BLaER1 (cell line): ENCODE data around the gene KMT2E.
"Not testable (repeated sequence)": the region's sequence is repeated elsewhere in the genome, so short reads cannot be mapped to it uniquely, and the experiment has no call there.

Experiments used
- H3K27ac ChIP-seq: shearing (Covaris generic); formaldehyde crosslinking; 2 replicates; pipeline ENCODE4 v1.8.1; 2022
- H3K27me3 ChIP-seq: shearing (Covaris generic); formaldehyde crosslinking; 2 replicates; pipeline ENCODE4 v1.8.1; 2022
- H3K36me3 ChIP-seq: shearing (Covaris generic); formaldehyde crosslinking; 2 replicates; pipeline ENCODE4 v1.8.1; 2022
- H3K4me1 ChIP-seq: shearing (Covaris generic); formaldehyde crosslinking; 2 replicates; pipeline ENCODE4 v1.8.1; 2022
- H3K4me2 ChIP-seq: shearing (Covaris generic); formaldehyde crosslinking; 2 replicates; pipeline ENCODE4 v1.8.1; 2022
- H3K4me3 ChIP-seq: shearing (Covaris generic); formaldehyde crosslinking; 2 replicates; pipeline ENCODE4 v1.8.1; 2022
- H3K9ac ChIP-seq: shearing (Covaris generic); formaldehyde crosslinking; 2 replicates; pipeline ENCODE4 v1.8.1; 2022
- H3K9me3 ChIP-seq: shearing (Covaris generic); formaldehyde crosslinking; 2 replicates; pipeline ENCODE4 v1.8.1; 2022
- H4K20me1 ChIP-seq: shearing (Covaris generic); formaldehyde crosslinking; 2 replicates; pipeline ENCODE4 v1.8.1; 2022
- Cebpa-rat ChIP-seq: shearing (Covaris generic); IDR thresholded peaks from 2 replicates; pipeline ENCODE4 v1.8.1; 2022

The KMT2E gene

DNA sequence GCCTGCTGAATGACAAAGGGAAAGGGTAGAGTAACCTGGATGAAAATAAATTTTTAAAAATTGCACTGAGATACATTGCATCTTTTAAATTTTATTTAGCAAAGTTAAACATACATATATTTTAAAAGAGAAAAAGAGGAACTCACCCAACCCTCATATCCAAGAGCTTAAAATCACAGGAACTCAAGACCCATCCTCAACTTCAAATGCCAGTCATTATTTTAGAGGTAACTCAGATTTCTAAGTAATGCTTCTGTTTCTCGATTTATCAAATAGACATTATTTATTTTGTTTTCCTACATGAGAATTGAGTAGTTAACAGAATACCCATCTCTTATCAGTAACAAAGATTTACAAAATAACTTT lies 32.4 kb upstream of the KMT2E start:
- Histone ChIP-seq H4K20me1 (peaks cover 51% of the 10 kb centered on the region), H3K9ac (no peak overlapping the region), H3K4me3 (no peak overlapping the region), H3K9me3 (no peaks in the 10 kb centered on the region), H3K36me3 (peaks cover 23% of the 10 kb centered on the region), H3K27me3 (no peaks in the 10 kb centered on the region), H3K27ac (no peak overlapping the region), H3K4me1 (peaks cover 89% of the 10 kb centered on the region), H3K4me2 (peak overlapping the region; percentile 91)
- TF ChIP-seq Cebpa-rat = no peak

DNA sequence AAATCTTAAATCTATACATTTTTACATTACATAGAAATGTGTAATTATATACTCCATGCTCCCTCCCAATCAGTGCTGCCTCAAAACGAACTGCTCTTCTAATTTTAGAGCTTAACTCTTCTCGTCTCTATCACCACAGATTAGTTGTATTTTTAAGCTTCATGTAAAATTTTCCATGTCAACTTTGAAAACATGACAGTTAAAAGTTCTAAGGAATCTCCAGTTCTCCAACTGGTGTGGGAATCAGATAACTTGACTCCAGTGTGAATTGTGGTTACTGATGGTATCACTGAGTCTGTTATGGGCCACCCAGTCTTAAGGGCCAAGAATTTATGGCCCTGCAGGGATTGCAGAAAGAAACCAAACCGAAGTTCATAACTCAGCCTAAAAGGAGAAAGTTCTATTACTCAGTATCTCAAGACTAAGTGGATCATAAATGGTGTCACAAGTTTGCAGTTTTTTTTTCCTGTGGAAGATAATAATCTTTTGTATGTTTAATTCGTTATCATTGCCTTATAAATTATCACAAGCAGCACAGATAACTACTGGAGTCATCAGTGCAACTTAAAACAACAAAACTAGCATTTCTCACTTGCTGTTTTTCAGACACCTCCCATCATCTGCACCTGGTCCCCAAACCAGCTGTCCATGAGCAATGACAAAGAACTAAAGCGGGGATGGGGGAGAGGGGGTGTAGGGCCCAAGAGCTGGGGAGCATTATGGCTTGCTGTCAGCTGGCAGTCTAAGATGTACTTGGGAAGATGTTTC lies 31.5 kb upstream of the KMT2E start:
- H3K27me3 ChIP-seq = no peaks in the 10 kb centered on the region
- H3K9ac ChIP-seq = peak overlapping the region; percentile 95
- peaks cover 26% of the 10 kb centered on the region for H3K36me3 ChIP-seq
- peak overlapping the region; percentile 67 for H3K4me3 ChIP-seq
- no peak for TF ChIP-seq Cebpa-rat
- H4K20me1 ChIP-seq = peaks cover 42% of the 10 kb centered on the region
- H3K4me2 ChIP-seq = peak overlapping the region; percentile 91
- H3K4me1 ChIP-seq = peaks cover 81% of the 10 kb centered on the region
- H3K9me3 ChIP-seq = no peaks in the 10 kb centered on the region
- peak overlapping the region; percentile 97 for H3K27ac ChIP-seq

DNA sequence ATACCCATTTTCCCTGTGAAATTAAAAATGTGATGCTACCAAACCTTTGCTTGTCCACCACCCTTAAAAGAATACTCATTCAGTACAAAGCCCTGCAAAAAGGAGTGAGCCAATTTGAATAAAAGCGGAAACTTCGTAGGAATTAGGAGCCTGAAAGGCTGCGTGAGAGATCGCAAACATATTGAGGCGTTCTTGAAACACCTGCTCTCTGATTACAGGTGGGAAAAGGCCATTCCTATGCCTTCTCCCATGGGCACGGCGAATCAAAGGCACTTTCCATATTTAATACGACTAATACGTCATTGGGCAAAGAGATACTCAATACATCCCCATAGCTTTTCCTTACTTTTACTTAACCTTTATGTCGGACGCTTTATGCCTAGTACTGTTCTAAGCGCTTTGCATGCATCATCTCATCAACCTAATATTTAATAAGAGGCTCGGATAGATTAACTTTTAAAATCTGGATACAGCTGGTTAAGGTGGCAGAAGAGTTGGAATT lies 30.9 kb upstream of the KMT2E start:
- Histone ChIP-seq H3K4me3 (peak overlapping the region; percentile 67), H3K27ac (peak overlapping the region; percentile 97), H3K4me2 (peak overlapping the region; percentile 91), H3K9ac (peak overlapping the region; percentile 95), H4K20me1 (peaks cover 36% of the 10 kb centered on the region), H3K36me3 (peaks cover 21% of the 10 kb centered on the region), H3K4me1 (peaks cover 74% of the 10 kb centered on the region), H3K27me3 (no peaks in the 10 kb centered on the region), H3K9me3 (no peaks in the 10 kb centered on the region)
- TF ChIP-seq Cebpa-rat = no peak

DNA sequence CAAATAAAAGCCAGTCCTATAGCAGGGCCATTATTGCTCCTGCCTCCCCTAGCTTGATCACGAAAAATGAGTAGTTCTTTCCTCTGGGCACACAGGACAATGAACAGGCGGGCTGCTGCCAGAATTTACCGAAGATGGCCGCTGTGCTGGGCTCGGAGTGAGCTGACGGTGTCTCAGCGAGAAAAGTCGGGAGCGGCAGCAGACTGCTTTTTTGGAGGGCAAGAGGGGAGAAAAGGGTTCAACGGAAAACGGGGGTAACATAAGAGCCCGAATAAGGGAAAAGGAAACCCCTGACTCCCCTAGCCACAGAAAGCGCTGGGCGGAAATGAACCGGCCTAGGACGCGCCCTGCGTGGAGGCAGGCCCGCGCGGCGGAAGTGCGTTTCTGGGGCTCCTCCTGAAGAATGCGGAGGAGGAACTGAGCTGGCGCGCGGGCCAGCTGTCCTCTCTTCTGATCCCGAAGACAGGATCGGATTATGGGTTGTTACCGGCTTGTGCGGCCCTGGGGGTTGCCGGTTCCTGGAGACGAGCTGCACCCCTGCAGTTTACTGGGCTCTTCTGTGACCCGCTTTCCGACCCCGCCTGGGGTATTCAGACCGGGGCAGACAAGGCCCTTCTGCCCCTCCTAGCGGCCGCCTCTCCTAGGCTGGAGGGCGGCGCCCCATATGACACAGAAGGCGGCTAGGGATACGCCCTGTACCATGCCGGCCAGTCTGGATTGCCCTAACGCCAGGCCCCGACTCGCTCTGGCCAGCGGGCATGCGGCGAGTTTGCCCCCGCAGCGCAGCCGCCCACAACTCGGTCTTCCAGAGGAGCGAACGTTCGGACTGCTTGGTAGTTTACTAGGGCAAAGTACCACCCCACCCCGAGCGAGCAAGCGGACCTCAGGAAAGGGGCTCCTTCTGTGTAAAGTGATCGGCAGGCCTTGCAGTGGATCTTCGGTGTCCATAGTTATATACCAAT lies 30.1 kb upstream of the KMT2E start:
- H3K4me1 ChIP-seq = peaks cover 67% of the 10 kb centered on the region

DNA sequence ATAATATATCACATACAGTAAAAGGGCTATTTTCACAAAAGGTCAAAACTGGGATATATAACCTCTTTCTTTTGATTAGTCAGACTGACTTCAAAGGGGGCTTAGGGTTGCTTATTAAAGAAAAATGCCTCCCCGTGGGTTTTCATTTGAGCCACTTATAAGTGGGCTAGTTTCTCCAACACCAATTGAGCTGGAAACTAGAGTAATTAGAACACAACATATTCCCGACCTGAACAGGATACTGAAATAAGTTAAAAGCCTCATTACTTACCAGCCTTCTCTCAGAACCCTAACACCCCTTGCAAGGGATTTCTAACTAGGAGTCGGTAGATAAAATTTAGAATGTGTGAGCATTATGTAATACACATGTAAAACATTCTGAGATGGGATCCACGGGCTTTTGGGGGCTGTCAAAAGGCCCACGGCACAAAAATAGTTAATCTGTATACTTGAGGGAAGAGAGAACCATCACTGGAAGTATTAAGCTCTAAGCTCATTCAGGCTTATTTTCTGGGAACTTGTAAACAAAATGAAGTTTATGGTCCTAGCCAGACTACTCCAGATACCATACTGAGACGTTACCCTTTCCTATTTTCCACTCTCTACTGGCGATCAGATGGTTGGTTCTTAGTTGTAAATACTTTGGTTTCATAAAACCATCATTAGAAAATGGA lies 29.3 kb upstream of the KMT2E start:
- Histone ChIP-seq H3K9me3 (no peaks in the 10 kb centered on the region), H4K20me1 (peaks cover 20% of the 10 kb centered on the region), H3K4me2 (peak overlapping the region; percentile 91), H3K4me1 (peaks cover 58% of the 10 kb centered on the region), H3K27me3 (no peaks in the 10 kb centered on the region), H3K9ac (peak overlapping the region; percentile 95), H3K36me3 (peaks cover 20% of the 10 kb centered on the region), H3K27ac (peak overlapping the region; percentile 97), H3K4me3 (peak overlapping the region; percentile 67)
- no peak for TF ChIP-seq Cebpa-rat

More for the DNA sequence above, 30.1 kb upstream of the KMT2E start:
- Histone ChIP-seq H3K4me3 (peak overlapping the region; percentile 67), H3K27ac (peak overlapping the region; percentile 97), H3K4me2 (peak overlapping the region; percentile 91), H3K9me3 (no peaks in the 10 kb centered on the region), H4K20me1 (peaks cover 29% of the 10 kb centered on the region), H3K9ac (peak overlapping the region; percentile 95), H3K36me3 (peaks cover 21% of the 10 kb centered on the region), H3K27me3 (no peaks in the 10 kb centered on the region)
- no peak for TF ChIP-seq Cebpa-rat

DNA sequence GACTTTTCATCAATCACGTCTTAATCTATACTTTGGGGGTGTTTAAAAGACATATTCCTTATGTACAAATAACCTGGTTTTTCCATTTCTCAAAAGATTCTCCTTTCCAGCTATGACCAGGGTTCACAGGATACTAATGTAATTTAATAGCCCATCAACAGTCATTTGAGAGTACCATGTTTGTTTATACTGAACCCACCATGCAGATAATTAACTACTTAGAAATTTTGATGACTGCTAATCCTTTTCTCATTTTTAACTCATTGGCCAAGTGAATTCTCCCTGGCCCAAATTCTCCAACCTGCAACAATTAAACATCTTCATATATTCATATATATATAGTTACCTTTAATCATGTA lies 28.8 kb upstream of the KMT2E start:
- no peak for TF ChIP-seq Cebpa-rat
- peak overlapping the region; percentile 97 for H3K27ac ChIP-seq
- no peaks in the 10 kb centered on the region for H3K27me3 ChIP-seq
- no peaks in the 10 kb centered on the region for H3K9me3 ChIP-seq
- H3K4me2 ChIP-seq = peak overlapping the region; percentile 91
- H3K9ac ChIP-seq = peak overlapping the region; percentile 95; the same call in 1 of the 2 replicates
- H3K4me1 ChIP-seq = peaks cover 53% of the 10 kb centered on the region
- peaks cover 15% of the 10 kb centered on the region for H3K36me3 ChIP-seq
- peaks cover 15% of the 10 kb centered on the region for H4K20me1 ChIP-seq
- no peak overlapping the region for H3K4me3 ChIP-seq

DNA sequence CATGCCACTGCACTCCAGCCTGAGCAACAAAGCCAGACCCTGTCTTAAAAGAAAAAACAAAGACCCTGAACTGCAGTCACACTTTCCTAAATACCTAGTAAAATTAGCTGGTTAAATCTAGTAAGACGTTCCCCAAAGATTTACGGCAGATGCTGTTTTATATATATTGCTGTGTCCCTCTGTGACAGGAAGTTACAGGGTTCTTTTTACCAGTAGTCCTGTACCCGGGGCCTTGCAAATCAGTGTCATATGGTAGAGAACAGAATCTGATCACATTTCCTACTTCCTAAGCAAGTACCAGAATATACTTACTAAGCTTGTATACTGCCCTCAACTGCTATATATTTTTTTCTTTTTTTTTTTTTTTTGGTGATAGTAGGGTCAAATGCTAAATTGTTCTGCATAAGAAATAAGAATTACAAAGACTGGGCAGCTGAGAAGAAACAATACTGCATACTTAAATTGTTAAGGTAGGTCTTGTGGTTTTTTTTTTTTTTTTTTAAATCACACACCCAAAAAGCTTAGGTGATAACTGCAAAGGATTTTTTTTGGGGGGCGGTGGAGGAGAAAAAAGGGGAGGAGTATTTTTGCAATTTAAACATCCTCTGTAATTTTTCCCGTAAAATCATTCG lies 27.3 kb upstream of the KMT2E start:
- no peaks in the 10 kb centered on the region; the same call in none of the 2 replicates for H4K20me1 ChIP-seq
- no peak overlapping the region for H3K4me2 ChIP-seq
- H3K9me3 ChIP-seq = no peaks in the 10 kb centered on the region
- H3K4me1 ChIP-seq = peaks cover 40% of the 10 kb centered on the region
- no peak overlapping the region for H3K4me3 ChIP-seq
- TF ChIP-seq Cebpa-rat = no peak
- no peak overlapping the region for H3K27ac ChIP-seq
- no peak overlapping the region for H3K9ac ChIP-seq
- no peaks in the 10 kb centered on the region for H3K27me3 ChIP-seq
- peaks cover 25% of the 10 kb centered on the region for H3K36me3 ChIP-seq

DNA sequence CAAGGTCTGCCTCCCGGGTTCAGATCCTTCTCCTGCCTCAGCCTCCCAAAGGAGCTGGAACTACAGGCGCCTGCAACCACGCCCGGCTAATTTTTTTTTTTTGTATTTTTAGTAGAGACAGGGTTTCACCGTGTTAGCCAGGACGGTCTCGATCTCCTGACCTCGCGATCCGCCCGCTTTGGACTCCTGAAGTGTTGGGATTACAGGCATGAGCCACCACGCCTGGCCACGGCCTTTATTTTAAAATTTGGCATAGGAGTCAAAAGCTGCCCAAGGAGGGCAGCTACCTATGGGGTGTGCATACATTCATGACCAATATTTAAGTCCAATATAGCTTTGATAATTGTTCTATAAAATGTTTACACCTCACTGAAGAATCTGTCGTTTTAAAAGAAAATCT lies 26.6 kb upstream of the KMT2E start:
- H3K36me3 ChIP-seq = peaks cover 31% of the 10 kb centered on the region
- H3K4me1 ChIP-seq = peaks cover 34% of the 10 kb centered on the region
- H3K4me3 ChIP-seq, H3K4me2 ChIP-seq, H4K20me1 ChIP-seq, H3K9me3 ChIP-seq, H3K9ac ChIP-seq, H3K27ac ChIP-seq, H3K27me3 ChIP-seq: not testable (repeated sequence)

DNA sequence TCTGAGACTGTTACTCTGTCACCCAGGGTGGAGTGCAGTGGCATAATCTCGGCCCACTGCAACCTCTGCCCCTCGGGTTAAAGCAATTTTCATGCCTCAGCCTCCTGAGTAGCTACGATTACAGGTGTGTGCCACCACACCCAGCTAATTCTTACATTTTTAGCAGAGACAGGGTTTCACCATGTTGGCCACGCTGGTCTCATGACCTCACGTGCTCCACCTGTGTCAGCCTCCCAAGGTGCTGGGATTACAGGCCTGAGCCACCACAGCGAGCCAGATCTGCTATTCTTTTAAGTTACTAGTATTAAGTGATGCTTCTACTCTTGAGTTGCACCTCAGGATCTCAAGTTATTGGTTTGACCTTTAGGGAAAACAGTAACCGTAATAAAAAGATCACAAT lies 23.0 kb upstream of the KMT2E start:
- Histone ChIP-seq H3K27me3 (no peaks in the 10 kb centered on the region), H3K4me2 (no peak overlapping the region), H4K20me1 (no peaks in the 10 kb centered on the region; the same call in 1 of the 2 replicates), H3K36me3 (peaks cover 64% of the 10 kb centered on the region), H3K9me3 (no peaks in the 10 kb centered on the region), H3K27ac (no peak overlapping the region), H3K9ac (no peak overlapping the region), H3K4me1 (peaks cover 14% of the 10 kb centered on the region), H3K4me3 (no peak overlapping the region)
- no peak for TF ChIP-seq Cebpa-rat
